Naive B cell (primary cell): ENCODE data around the gene GJA1. TPM values are rescaled to one million over a fixed set of nuclear protein-coding genes. Genes with fewer than 3 reads are reported as not detected.

Source experiments
- ATAC-seq, 2 donors: fragments of 150-1000 bp; cut with Tn5 transposase; 2 replicates each; pipeline ENCODE4 v1.10.0; 2021; ENCODE audit warnings: low read depth in 2 of 2, mild to moderate bottlenecking in 2 of 2, moderate library complexity in 2 of 2
- DNase-seq: peaks from one replicate; pipeline ENCODE4 v3.0.0; 2022
- H3K27ac Mint-ChIP-seq, 6 donors: one replicate each; pipeline ENCODE4 v1.8.0; 2020 to 2022; ENCODE audit warnings: mild to moderate bottlenecking in 6 of 6, mixed read lengths in 6 of 6, moderate library complexity in 5 of 6, inconsistent platforms in 2 of 6
- H3K27me3 Mint-ChIP-seq, 3 donors: one replicate each; pipeline ENCODE4 v1.8.0; 2021 to 2022; ENCODE audit warnings: mixed read lengths in 3 of 3, mild to moderate bottlenecking in 1 of 3
- H3K36me3 Mint-ChIP-seq, 2 donors: one replicate each; pipeline ENCODE4 v1.8.0; 2020 to 2022; ENCODE audit warnings: mixed read lengths in 2 of 2, inconsistent platforms in 1 of 2, mild to moderate bottlenecking in 1 of 2
- H3K4me1 Mint-ChIP-seq, 3 donors: one replicate each; pipeline ENCODE4 v1.8.0; 2020 to 2022; ENCODE audit warnings: mixed read lengths in 3 of 3, inconsistent platforms in 1 of 3, mild to moderate bottlenecking in 1 of 3, moderate library complexity in 1 of 3
- H3K4me3 Mint-ChIP-seq, 8 donors: one replicate each; pipeline ENCODE4 v1.8.0; 2020 to 2022; ENCODE audit warnings: mild to moderate bottlenecking in 8 of 8, mixed read lengths in 8 of 8, moderate library complexity in 8 of 8, inconsistent platforms in 2 of 8
- H3K9me3 Mint-ChIP-seq, 7 donors: one replicate each; pipeline ENCODE4 v1.8.0; 2020 to 2022; ENCODE audit warnings: mixed read lengths in 7 of 7, mild to moderate bottlenecking in 5 of 7, inconsistent platforms in 2 of 7, moderate library complexity in 1 of 7
- polyA plus RNA-seq, 6 donors: library from polyadenylated mRNA; unstranded; fragments of 300-500 nt; fragmentation: Illumina TruSeq; gene quantifications; one replicate each; pipeline ENCODE4 v1.2.3, GENCODE V29; 2021; ENCODE audit warnings: low read depth in 6 of 6

Gene GJA1
- polyA plus RNA-seq, 6 donors from 2014 or later = not detected

DNA sequence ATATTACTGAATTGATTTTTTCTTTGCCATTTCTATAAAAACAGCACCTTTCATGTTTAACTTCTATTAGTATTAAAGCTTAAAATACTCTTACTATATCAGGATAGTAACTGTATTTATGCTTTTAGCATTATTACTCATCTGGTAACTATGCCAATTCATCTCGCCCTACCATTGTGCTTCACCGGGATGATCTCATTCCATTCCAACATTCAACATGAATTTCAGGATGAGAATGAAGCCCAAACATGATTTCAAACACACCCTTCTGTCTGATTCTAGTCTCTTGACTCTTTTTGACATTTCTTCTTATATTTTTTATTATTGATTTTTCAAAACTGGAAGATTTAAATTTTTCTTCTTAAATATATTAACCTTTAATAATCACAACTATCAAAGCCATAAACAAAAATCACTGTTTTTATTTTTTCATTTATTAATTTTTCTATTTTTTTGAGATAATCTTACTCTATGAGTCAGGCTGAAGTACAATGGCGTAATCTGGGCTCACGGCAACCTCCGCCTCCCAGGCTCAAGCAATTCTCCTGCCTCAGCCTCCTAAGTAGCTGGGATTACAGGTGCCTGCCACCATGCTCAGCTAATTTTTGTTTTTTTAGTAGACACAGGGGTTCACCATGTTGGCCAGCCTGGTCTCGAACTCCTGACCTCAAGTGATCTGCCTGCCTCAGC, 46.7 kb downstream of the GJA1 start:
- ATAC-seq (no peak), DNase-seq (no peak)
- H3K27me3 Mint-ChIP-seq = no peaks in the 10 kb centered on the region
- no peak overlapping the region for H3K27ac Mint-ChIP-seq
- no peaks in the 10 kb centered on the region for H3K4me1 Mint-ChIP-seq
- no peak overlapping the region for H3K4me3 Mint-ChIP-seq
- peaks cover 0 to 4% (median 0%) of the 10 kb centered on the region in 7 donors for H3K9me3 Mint-ChIP-seq
- no peaks in the 10 kb centered on the region for H3K36me3 Mint-ChIP-seq

DNA sequence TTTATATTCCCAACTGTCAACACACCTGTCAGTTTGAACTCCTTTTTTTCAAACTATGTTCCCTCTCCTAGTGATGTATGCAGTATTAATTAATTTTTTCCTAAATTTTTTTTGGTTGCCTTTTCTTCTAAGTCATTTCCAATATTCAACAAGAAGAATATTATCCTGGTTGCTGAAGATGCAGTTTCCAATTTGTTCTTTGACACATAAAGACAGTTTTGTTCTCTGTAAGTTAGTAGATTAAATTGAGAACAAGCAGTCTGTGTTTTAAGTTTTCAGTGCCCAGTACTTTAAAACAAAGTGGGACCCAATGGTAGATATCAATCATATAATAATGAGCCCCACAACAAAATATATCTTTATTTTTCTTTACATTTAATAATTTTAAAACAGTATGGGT, 47.3 kb downstream of the GJA1 start:
- Mint-ChIP-seq H3K9me3 (peaks cover 0 to 4% (median 0%) of the 10 kb centered on the region in 7 donors), H3K4me1 (no peaks in the 10 kb centered on the region), H3K36me3 (no peaks in the 10 kb centered on the region), H3K27me3 (no peaks in the 10 kb centered on the region), H3K4me3 (no peak overlapping the region), H3K27ac (no peak overlapping the region)
- ATAC-seq (no peak), DNase-seq (no peak)

DNA sequence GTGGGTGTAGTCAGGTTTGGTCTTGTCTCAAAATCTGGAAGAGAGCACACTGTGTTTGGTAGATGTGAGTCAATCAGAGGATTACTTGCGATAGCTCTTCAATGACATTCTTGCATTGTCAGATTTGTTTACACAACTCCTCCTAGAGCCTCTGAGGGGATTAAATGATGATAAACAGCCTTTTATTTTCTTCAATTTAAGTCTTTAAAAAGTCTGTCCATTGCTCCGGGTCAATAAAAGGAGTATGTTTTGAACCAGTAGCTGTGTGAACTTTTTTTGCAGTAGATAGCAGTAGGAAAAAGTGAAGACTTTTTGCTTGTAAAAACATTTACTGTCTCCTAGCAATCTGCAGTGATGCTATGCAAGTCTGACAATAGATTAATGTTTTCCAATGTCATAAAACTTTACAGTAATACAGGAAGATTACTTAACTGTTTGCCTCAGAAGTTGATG, 49.9 kb downstream of the GJA1 start:
- Mint-ChIP-seq H3K36me3 (no peaks in the 10 kb centered on the region), H3K4me3 (no peak overlapping the region), H3K4me1 (no peaks in the 10 kb centered on the region), H3K27me3 (no peaks in the 10 kb centered on the region), H3K9me3 (peaks cover 0 to 4% (median 0%) of the 10 kb centered on the region in 7 donors), H3K27ac (no peak overlapping the region)
- no peak for DNase-seq
- no peak for ATAC-seq

GRCh38 chr6:121491576-121491975, 56.1 kb downstream of the GJA1 start:
- no peaks in the 10 kb centered on the region for H3K36me3 Mint-ChIP-seq
- no peak overlapping the region for H3K27ac Mint-ChIP-seq
- H3K9me3 Mint-ChIP-seq = peaks cover 0 to 5% (median 0%) of the 10 kb centered on the region in 7 donors

DNA sequence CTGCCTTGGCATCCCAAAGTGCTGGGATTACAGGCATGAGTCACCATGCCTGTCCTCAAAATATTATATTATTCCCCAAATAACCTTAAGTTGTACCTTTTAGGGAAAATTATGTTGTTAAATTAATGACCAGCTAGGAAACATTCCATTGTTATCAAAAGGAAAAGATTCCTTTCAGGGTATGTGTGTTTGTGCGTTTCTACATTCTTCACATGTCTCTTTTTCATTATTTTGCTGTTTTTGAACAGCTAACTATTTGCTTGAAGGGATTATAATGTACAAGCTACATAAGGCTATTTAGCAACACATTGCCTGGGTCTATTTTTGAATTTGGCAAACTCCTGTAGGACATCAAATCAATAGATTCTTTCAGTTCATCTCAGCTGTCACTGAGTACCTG, 57.1 kb downstream of the GJA1 start:
- DNase-seq (no peak), ATAC-seq (no peak)
- Mint-ChIP-seq H3K9me3 (peaks cover 0 to 5% (median 0%) of the 10 kb centered on the region in 7 donors), H3K27me3 (no peaks in the 10 kb centered on the region), H3K27ac (peak overlapping the region in 1 of 6 donors; percentile 47), H3K4me1 (no peaks in the 10 kb centered on the region), H3K36me3 (no peaks in the 10 kb centered on the region), H3K4me3 (no peak overlapping the region)

More at GRCh38 chr6:121491576-121491975, 56.1 kb downstream of the GJA1 start:
- Mint-ChIP-seq H3K4me3 (no peak overlapping the region), H3K4me1 (no peaks in the 10 kb centered on the region), H3K27me3 (no peaks in the 10 kb centered on the region)
- ATAC-seq (no peak), DNase-seq (no peak)

GRCh38 chr6:121497970-121498375, 62.5 kb downstream of the GJA1 start:
- no peak overlapping the region for H3K27ac Mint-ChIP-seq
- ATAC-seq = no peak
- H3K9me3 Mint-ChIP-seq = no peaks in the 10 kb centered on the region
- no peak for DNase-seq
- no peak overlapping the region for H3K4me3 Mint-ChIP-seq
- H3K4me1 Mint-ChIP-seq = no peaks in the 10 kb centered on the region
- no peaks in the 10 kb centered on the region for H3K36me3 Mint-ChIP-seq
- no peaks in the 10 kb centered on the region for H3K27me3 Mint-ChIP-seq

GRCh38 chr6:121498481-121499276, 63.2 kb downstream of the GJA1 start:
- H3K4me3 Mint-ChIP-seq = no peak overlapping the region
- H3K4me1 Mint-ChIP-seq = no peaks in the 10 kb centered on the region
- H3K36me3 Mint-ChIP-seq = no peaks in the 10 kb centered on the region
- H3K9me3 Mint-ChIP-seq = peaks cover 0 to 2% (median 0%) of the 10 kb centered on the region in 7 donors
- ATAC-seq (no peak), DNase-seq (no peak)
- H3K27me3 Mint-ChIP-seq = no peaks in the 10 kb centered on the region
- no peak overlapping the region for H3K27ac Mint-ChIP-seq

Other genes with a start within 250 kb of the GJA1 start
- gene TBC1D32, start 101.2 kb upstream of the GJA1 start, polyA plus RNA-seq = 1 to 10 TPM; 1.2 to 6.0 (median 3.7) TPM